GM12878 (cell line): ENCODE measurements around the gene R3HDM2. TPM values are rescaled to one million over a fixed set of nuclear protein-coding genes. Genes with fewer than 3 reads are reported as not detected.

ENCODE experiments used
- CHD1 ChIP-seq: IDR thresholded peaks from 2 replicates; pipeline ENCODE4 v1.6.1; 2012; ENCODE audit warnings: low read depth, low read length, improper control_type of control experiment
- CTCF ChIP-seq, 3 experiments: IDR thresholded peaks in 2 of 3; conservative IDR thresholded peaks in 1 of 3; 2 replicates each; pipeline ENCODE4 v1.5.1; 2011; ENCODE audit warnings: low read depth in 3 of 3, low read length in 3 of 3, mild to moderate bottlenecking in 3 of 3, control low read depth in 2 of 3, moderate library complexity in 2 of 3, inconsistent platforms in 1 of 3, mixed read lengths in 1 of 3; ENCODE audit not compliant: control insufficient read depth in 2 of 3, insufficient read depth in 1 of 3; ENCODE audit errors: extremely low read depth in 1 of 3
- ESRRA ChIP-seq: IDR thresholded peaks from 2 replicates; pipeline ENCODE4 v1.6.1; 2012; ENCODE audit warnings: mild to moderate bottlenecking, low read length, improper control_type of control experiment
- IRF5 ChIP-seq: fragments of 450-650 bp; IDR thresholded peaks from 2 replicates; pipeline ENCODE4 v1.6.1; 2017; ENCODE audit warnings: borderline replicate concordance
- MAX ChIP-seq: IDR thresholded peaks from 2 replicates; pipeline ENCODE4 v1.6.1; 2012; ENCODE audit warnings: low read depth, low read length, improper control_type of control experiment
- MYC ChIP-seq: IDR thresholded peaks from 2 replicates; pipeline ENCODE4 v1.6.1; 2011; ENCODE audit warnings: mild to moderate bottlenecking, low read length, moderate library complexity, inconsistent platforms; ENCODE audit not compliant: insufficient read depth, insufficient replicate concordance, insufficient read length, severe bottlenecking
- NKRF ChIP-seq: fragments of 450-650 bp; conservative IDR thresholded peaks from 2 replicates; pipeline ENCODE4 v1.6.1; 2017; ENCODE audit warnings: mild to moderate bottlenecking, moderate library complexity
- NRF1 ChIP-seq: conservative IDR thresholded peaks from 2 replicates; pipeline ENCODE4 v1.6.1; 2011; ENCODE audit warnings: mild to moderate bottlenecking, low read depth, low read length, improper control_type of control experiment
- POLR2AphosphoS5 ChIP-seq: IDR thresholded peaks from 2 replicates; pipeline ENCODE4 v1.6.1; 2011; ENCODE audit warnings: mild to moderate bottlenecking, low read length, inconsistent platforms
- RELA ChIP-seq: fragments of 450-650 bp; IDR thresholded peaks from 2 replicates; pipeline ENCODE4 v1.8.0; 2014; ENCODE audit warnings: borderline replicate concordance; ENCODE audit not compliant: partially characterized antibody
- SUZ12 ChIP-seq: fragments of 200-600 bp; sonication (generic); IDR thresholded peaks from one replicate; pipeline ENCODE4 v1.6.1; 2018; ENCODE audit warnings: antibody characterized with exemption, mild to moderate bottlenecking; ENCODE audit not compliant: unreplicated experiment
- polyA plus RNA-seq, 11 experiments: library from polyadenylated mRNA; depleted of rRNA in 4 of 11; unstranded in 6 of 11; stranded (reverse) in 5 of 11; fragments of >200 nt; fragmentation: Nextera tagmentation in 4 of 11; fragmentation: Illumina TruSeq in 1 of 11; extraction: Ambion mirVana in 4 of 11; extraction: Trizol in 1 of 11; gene quantifications; 1 replicate in 1 of 11; 2 replicates in 10 of 11; pipeline versions ENCODE4 v1.2.1 to v1.2.3, GENCODE V29; 2011 to 2016; ENCODE audit warnings: inconsistent platforms in 2 of 11, missing spikeins in 2 of 11, low read depth in 1 of 11
- total RNA-seq, 4 experiments: library from RNA; depleted of rRNA in 3 of 4; stranded (reverse); fragments of >200 nt in 3 of 4; fragmentation: Illumina TruSeq in 1 of 4; extraction: Trizol in 1 of 4; gene quantifications; 2 replicates each; pipeline versions ENCODE4 v1.2.1 to v1.2.3, GENCODE V29; 2013 to 2021

The R3HDM2 gene
- total and polyA plus RNA-seq, 10 of the 15 experiments (the other 5 are each of a cell fraction or from before 2014, with no cell fraction given), result 4.6 to 26.1 (median 11.2) TPM

GRCh38 chr12:57240066-57240921 lies 190.5 kb downstream of the R3HDM2 start (continued):
- TF ChIP-seq MYC (no peak), POLR2AphosphoS5 (no peak), IRF5 (no peak), CHD1 (no peak), NRF1 (no peak), SUZ12 (no peak), ESRRA (no peak), RELA (no peak), CTCF (IDR thresholded peaks at IDR 0.05 in 2 of 3, conservative IDR thresholded peaks at IDR 0.05 in 1 of 3; ENCODE audit: control insufficient read depth in 2 of 3, extremely low read depth in 1 of 3, insufficient read depth in 1 of 3, low read depth in 3 of 3, low read length in 3 of 3) (no peak), NKRF (peak; percentile 37; the same call in 1 of the 2 replicates), MAX (peak; percentile 43)
